GM12891 (cell line): Measurements from ENCODE around the gene IFNK.

Experiments used
- POLR2A ChIP-seq: IDR thresholded peaks from 2 replicates; pipeline ENCODE4 v1.6.1; 2011; ENCODE audit warnings: low read depth, low read length, control low read depth
- POLR2AphosphoS5 ChIP-seq: IDR thresholded peaks from 2 replicates; pipeline ENCODE4 v1.6.1; 2011; ENCODE audit warnings: low read depth, low read length, control low read depth

DNA sequence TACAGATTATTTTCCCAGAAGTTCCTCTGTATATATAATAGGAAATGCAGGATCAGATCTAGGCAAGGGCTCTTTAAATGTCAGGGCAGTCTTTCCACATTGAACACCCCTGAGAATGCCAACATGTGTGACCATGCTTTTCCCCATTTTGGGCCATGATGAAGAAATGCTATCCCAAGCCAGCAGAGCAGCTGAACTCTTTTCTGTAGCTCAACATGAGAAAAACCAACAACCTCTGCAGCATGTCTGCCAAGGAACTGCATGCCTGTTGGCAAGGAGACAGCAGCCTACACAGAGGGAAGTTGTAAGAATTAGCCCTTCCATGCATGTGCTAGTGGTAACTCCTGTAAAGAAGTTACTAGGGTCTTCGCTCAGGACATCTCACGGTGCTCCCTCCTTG, 9.5 kb upstream of the IFNK start:
- TF ChIP-seq POLR2AphosphoS5 (no peak), POLR2A (no peak)
